HCT116 (cell line): ENCODE results near the gene ATPAF1. TPM values are rescaled to one million over a fixed set of nuclear protein-coding genes. Genes with fewer than 3 reads are reported as not detected.

Source experiments
- ATAC-seq: fragments of 200-7000 bp; cut with Tn5 transposase; 2 replicates; pipeline ENCODE4 v1.9.1; 2020; ENCODE audit warnings: mild to moderate bottlenecking, moderate library complexity
- BruUV-seq: library from RNA; stranded (reverse); fragments of 400-500 nt; replicated peaks from 2 replicates; lab custom pipeline; 2021; lab: Mats Ljungman, UMichigan
- CTCF ChIA-PET: fragments of 300-600 bp; sonication (Branson Sonifier 250); formaldehyde crosslinking; loops from one replicate; lab custom pipeline; 2021; ENCODE audit warnings: antibody characterized with exemption; lab: Charles Lee
- POLR2A ChIA-PET: fragments of 300-600, 350-600 bp; sonication (Branson Sonifier 250); formaldehyde crosslinking; loops from one replicate; lab custom pipeline; 2021; ENCODE audit warnings: antibody characterized with exemption; lab: Charles Lee
- RAD21 ChIA-PET, 2 experiments: fragments of 300-600 bp; sonication (Branson Sonifier 250); formaldehyde crosslinking; loops; one replicate each; lab custom pipeline; 2023; ENCODE audit warnings: low total read pairs in 2 of 2; ENCODE audit not compliant: uncharacterized antibody in 2 of 2, unreplicated experiment in 2 of 2, low non-redundant PET in 1 of 2; lab: Charles Lee
- DNase-seq: peaks from one replicate; pipeline ENCODE4 v3.0.0-alpha.2; 2010; ENCODE audit warnings: low read depth, low spot score
- H2AFZ ChIP-seq: fragments of 200-600 bp; shearing (Covaris generic), sonication (generic); 2 replicates; pipeline ENCODE4 v1.6.1; 2017; ENCODE audit warnings: low read depth, mixed run types, mixed read lengths, antibody characterized with exemption, low read length; ENCODE audit not compliant: poor library complexity, severe bottlenecking
- H3K27ac ChIP-seq: 2 replicates; pipeline ENCODE4 v1.5.1; 2012; ENCODE audit warnings: low read depth, low read length
- H3K27me3 ChIP-seq: fragments of 200-600 bp; sonication (generic); 2 replicates; pipeline ENCODE4 v1.6.1; 2016; ENCODE audit warnings: mixed run types, low read length, mixed read lengths; ENCODE audit not compliant: insufficient read depth
- H3K36me3 ChIP-seq, 2 experiments: fragments of 200-500 bp in 1 of 2; fragments of 200-600 bp in 1 of 2; sonication (Bioruptor generic) in 1 of 2; sonication (generic) in 1 of 2; 2 replicates each; pipeline versions ENCODE4 v1.5.1 to v1.6.1; 2014 to 2016; ENCODE audit warnings: low read length in 2 of 2, inconsistent platforms in 1 of 2, mixed read lengths in 1 of 2, mixed run types in 1 of 2; ENCODE audit not compliant: insufficient read depth in 2 of 2, control insufficient read depth in 1 of 2
- H3K4me1 ChIP-seq, 2 experiments: fragments of 200-600 bp in 1 of 2; sonication (generic) in 1 of 2; 2 replicates each; pipeline versions ENCODE4 v1.5.1 to v1.6.1; 2012 to 2017; ENCODE audit warnings: low read length in 2 of 2, inconsistent platforms in 1 of 2, mild to moderate bottlenecking in 1 of 2, mixed read lengths in 1 of 2, mixed run types in 1 of 2, moderate library complexity in 1 of 2; ENCODE audit not compliant: insufficient read depth in 2 of 2, control insufficient read depth in 1 of 2
- H3K4me2 ChIP-seq: fragments of 200-600 bp; sonication (generic); 2 replicates; pipeline ENCODE4 v1.6.1; 2017; ENCODE audit warnings: mixed run types, low read length, mixed read lengths
- H3K4me3 ChIP-seq, 2 experiments: fragments of 200-600 bp in 1 of 2; sonication (generic) in 1 of 2; replicated peaks in 1 of 2; 2 replicates each; pipeline ENCODE4 v1.5.1; 2011 to 2016; ENCODE audit warnings: low read length in 2 of 2, control low read depth in 1 of 2, low read depth in 1 of 2, mild to moderate bottlenecking in 1 of 2, mixed read lengths in 1 of 2, mixed run types in 1 of 2
- H3K79me2 ChIP-seq: fragments of 200-600 bp; sonication (generic); 2 replicates; pipeline ENCODE4 v1.6.1; 2017; ENCODE audit warnings: mild to moderate bottlenecking, mixed run types, low read length, moderate library complexity, mixed read lengths; ENCODE audit not compliant: insufficient read depth
- H3K9ac ChIP-seq: fragments of 200-600 bp; sonication (generic); 2 replicates; pipeline ENCODE4 v1.6.1; 2016; ENCODE audit warnings: low read length, mixed read lengths
- H3K9me2 ChIP-seq: fragments of 200-600 bp; sonication (generic), shearing (Covaris generic); 2 replicates; pipeline ENCODE4 v1.6.1; 2017; ENCODE audit warnings: mixed run types, mild to moderate bottlenecking, moderate library complexity; ENCODE audit not compliant: insufficient read depth
- H3K9me3 ChIP-seq, 2 experiments: fragments of 200-500 bp in 1 of 2; fragments of 200-600 bp in 1 of 2; sonication (Bioruptor generic) in 1 of 2; sonication (generic) in 1 of 2; 2 replicates each; pipeline ENCODE4 v1.6.1; 2014 to 2017; ENCODE audit warnings: low read length in 2 of 2, mixed read lengths in 2 of 2, inconsistent platforms in 1 of 2, low read depth in 1 of 2, mild to moderate bottlenecking in 1 of 2, mixed run types in 1 of 2, moderate library complexity in 1 of 2; ENCODE audit not compliant: control insufficient read depth in 1 of 2, insufficient read depth in 1 of 2
- H4K20me1 ChIP-seq: fragments of 200-600 bp; sonication (generic), shearing (Covaris generic); 2 replicates; pipeline ENCODE4 v1.6.1; 2017; ENCODE audit warnings: mixed run types, mild to moderate bottlenecking, moderate library complexity; ENCODE audit not compliant: insufficient read depth
- CEBPB ChIP-seq: IDR thresholded peaks from 2 replicates; pipeline ENCODE4 v1.6.1; 2012; ENCODE audit warnings: low read depth
- EGR1 ChIP-seq: IDR thresholded peaks from 2 replicates; pipeline ENCODE4 v1.6.1; 2012; ENCODE audit warnings: low read depth
- EZH2phosphoT487 ChIP-seq: fragments of 200-600 bp; IDR thresholded peaks from 2 replicates; pipeline ENCODE4 v1.6.1; 2018; ENCODE audit warnings: antibody characterized with exemption, borderline replicate concordance
- FOSL1 ChIP-seq: IDR thresholded peaks from 2 replicates; pipeline ENCODE4 v1.6.1; 2012; ENCODE audit warnings: low read depth
- MAX ChIP-seq: IDR thresholded peaks from 2 replicates; pipeline ENCODE4 v1.6.1; 2012
- RAD21 ChIP-seq: IDR thresholded peaks from 2 replicates; pipeline ENCODE4 v1.6.1; 2012; ENCODE audit warnings: low read depth, mild to moderate bottlenecking
- SIN3A ChIP-seq: IDR thresholded peaks from 2 replicates; pipeline ENCODE4 v1.6.1; 2012; ENCODE audit warnings: low read depth
- SP1 ChIP-seq: IDR thresholded peaks from 2 replicates; pipeline ENCODE4 v1.6.1; 2012; ENCODE audit warnings: low read depth
- YY1 ChIP-seq: IDR thresholded peaks from 2 replicates; pipeline ENCODE4 v1.6.1; 2011; ENCODE audit warnings: low read length, low read depth, moderate library complexity, mild to moderate bottlenecking; ENCODE audit not compliant: insufficient replicate concordance; ENCODE audit errors: extremely low read depth
- ZFX ChIP-seq: fragments of 450-650 bp; IDR thresholded peaks from 2 replicates; pipeline ENCODE4 v1.6.1; 2017
- ZNF274 ChIP-seq: fragments of 200-500 bp; sonication (Bioruptor generic); IDR thresholded peaks from 2 replicates; pipeline ENCODE4 v1.6.1; 2014; ENCODE audit warnings: mild to moderate bottlenecking, low read depth, low read length, inconsistent platforms
- intact Hi-C: fragments of 100-400 bp; cut with micrococcal nuclease; formaldehyde crosslinking; loops from 2 replicates; pipeline ENCODE4 v1.10.0; 2022
- total RNA-seq: library from RNA; stranded (reverse); gene quantifications from one replicate; pipeline ENCODE4 v1.2.1, GENCODE V29; 2021; ENCODE audit not compliant: unreplicated experiment
- TF ChIP-seq, protein P1 (sequence below): IDR thresholded peaks from 2 replicates; pipeline ENCODE4 v1.6.1; 2011; ENCODE audit warnings: mild to moderate bottlenecking, low read length, moderate library complexity; ENCODE audit not compliant: insufficient replicate concordance; ENCODE audit errors: extremely low read depth

The ATPAF1 gene
- total RNA-seq, 1 experiment from 2014 or later: 35.5 TPM

- TF ChIP-seq, protein P1, sequence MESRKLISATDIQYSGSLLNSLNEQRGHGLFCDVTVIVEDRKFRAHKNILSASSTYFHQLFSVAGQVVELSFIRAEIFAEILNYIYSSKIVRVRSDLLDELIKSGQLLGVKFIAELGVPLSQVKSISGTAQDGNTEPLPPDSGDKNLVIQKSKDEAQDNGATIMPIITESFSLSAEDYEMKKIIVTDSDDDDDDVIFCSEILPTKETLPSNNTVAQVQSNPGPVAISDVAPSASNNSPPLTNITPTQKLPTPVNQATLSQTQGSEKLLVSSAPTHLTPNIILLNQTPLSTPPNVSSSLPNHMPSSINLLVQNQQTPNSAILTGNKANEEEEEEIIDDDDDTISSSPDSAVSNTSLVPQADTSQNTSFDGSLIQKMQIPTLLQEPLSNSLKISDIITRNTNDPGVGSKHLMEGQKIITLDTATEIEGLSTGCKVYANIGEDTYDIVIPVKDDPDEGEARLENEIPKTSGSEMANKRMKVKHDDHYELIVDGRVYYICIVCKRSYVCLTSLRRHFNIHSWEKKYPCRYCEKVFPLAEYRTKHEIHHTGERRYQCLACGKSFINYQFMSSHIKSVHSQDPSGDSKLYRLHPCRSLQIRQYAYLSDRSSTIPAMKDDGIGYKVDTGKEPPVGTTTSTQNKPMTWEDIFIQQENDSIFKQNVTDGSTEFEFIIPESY: no peak
- TF ChIP-seq ZFX (no peak), SIN3A (no peak)
- TF ChIP-seq, all 23 proteins: peak for 0
Measured at GRCh38 chr1:46646844-46647243, 21.3 kb downstream of the ATPAF1 start (continued).

DNA sequence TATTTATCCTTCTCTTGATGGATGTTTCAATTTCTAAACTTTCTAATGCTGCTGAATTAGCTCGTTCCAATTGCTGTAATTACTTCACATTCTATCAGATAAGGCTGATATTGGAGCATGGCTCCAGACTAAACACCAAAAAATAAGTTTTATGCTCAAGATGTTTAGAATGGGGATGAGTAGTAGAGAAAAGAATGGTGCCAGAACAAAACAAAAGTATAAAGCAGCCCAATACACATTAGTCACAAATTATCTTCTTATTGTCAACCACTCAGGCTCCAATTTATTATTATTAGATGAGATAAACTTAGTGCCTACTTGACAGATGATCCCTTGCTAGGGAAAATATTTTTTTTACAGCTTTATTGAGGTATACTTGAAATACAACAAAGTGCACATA, 21.8 kb downstream of the ATPAF1 start:
- Histone ChIP-seq H3K36me3 (peaks cover 3 to 22% of the 10 kb centered on the region in 2 experiments; a peak in 1 of 4 replicates), H3K9me2 (no peaks in the 10 kb centered on the region), H3K9me3 (no peaks in the 10 kb centered on the region), H3K9ac (no peak overlapping the region), H3K27ac (no peak overlapping the region), H3K79me2 (no peaks in the 10 kb centered on the region), H3K4me3 (no peak overlapping the region)
- no peak for DNase-seq
- POLR2A ChIA-PET: no interaction called here
- ATAC-seq: no peak
- no TSS peak for BruUV-seq
- RAD21 ChIA-PET: no interaction called here
- TF ChIP-seq EGR1: no peak
- TF ChIP-seq, all 23 proteins: peak for 0
- Histone ChIP-seq H3K4me1 (peaks cover 0 to 6% of the 10 kb centered on the region in 2 experiments; a peak in 2 of 4 replicates), H4K20me1 (no peaks in the 10 kb centered on the region), H3K27me3 (no peaks in the 10 kb centered on the region), H2AFZ (no peak overlapping the region), H3K4me2 (no peak overlapping the region)
- intact Hi-C loops: no loop called here
- CTCF ChIA-PET: no interaction called here

- no peak for ATAC-seq
- TF ChIP-seq MAX: no peak
- no peak for TF ChIP-seq CEBPB
- TF ChIP-seq ZNF274: no peak
- no peak for TF ChIP-seq EZH2phosphoT487
- no peak for TF ChIP-seq YY1
- TF ChIP-seq RAD21: no peak
- TF ChIP-seq FOSL1: no peak
- no peak for TF ChIP-seq SP1
- Histone ChIP-seq H3K27me3 (no peaks in the 10 kb centered on the region), H3K9me2 (no peaks in the 10 kb centered on the region), H3K9me3 (no peaks in the 10 kb centered on the region), H3K36me3 (peaks cover 3 to 22% of the 10 kb centered on the region in 2 experiments; a peak in 1 of 4 replicates), H3K4me3 (no peak overlapping the region), H3K4me1 (peaks cover 0 to 6% of the 10 kb centered on the region in 2 experiments; a peak in 2 of 4 replicates), H3K27ac (no peak overlapping the region), H2AFZ (no peak overlapping the region), H3K79me2 (no peaks in the 10 kb centered on the region), H4K20me1 (no peaks in the 10 kb centered on the region), H3K4me2 (no peak overlapping the region), H3K9ac (no peak overlapping the region)
- DNase-seq: no peak
- ChIA-PET CTCF (no interaction called here), POLR2A (no interaction called here), RAD21 (no interaction called here)
- intact Hi-C loops: no loop called here
- BruUV-seq: no TSS peak
Measured at GRCh38 chr1:46645815-46646214, 22.3 kb downstream of the ATPAF1 start.
